COLO668 (cell line): ENCODE results near the gene DHRS11.

Experiments used
- DNase-seq: peaks from one replicate; lab custom pipeline; 2025; ENCODE audit not compliant: unreplicated experiment; lab: John Stamatoyannopoulos, UW

Gene DHRS11

DNA sequence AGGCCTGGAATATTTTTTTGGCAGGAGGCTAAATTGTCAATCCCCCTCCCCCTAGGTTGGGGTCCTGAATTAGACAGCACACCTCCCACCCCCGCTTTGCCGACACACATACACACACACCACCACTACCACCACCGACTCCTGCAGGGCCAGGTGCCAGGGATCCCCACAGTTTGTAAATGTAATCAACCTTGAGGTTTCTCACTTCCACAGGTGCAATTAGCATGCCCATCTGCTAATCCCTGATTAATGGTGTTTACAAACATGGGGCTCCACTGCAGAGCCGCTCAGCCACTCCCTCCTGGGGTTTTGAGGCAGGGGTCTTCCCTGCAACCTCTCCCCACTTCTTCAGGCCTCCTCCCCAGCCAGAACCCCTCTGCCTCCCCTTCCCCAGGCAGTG, 21.5 kb downstream of the DHRS11 start:
- DNase-seq: no peak

DNA sequence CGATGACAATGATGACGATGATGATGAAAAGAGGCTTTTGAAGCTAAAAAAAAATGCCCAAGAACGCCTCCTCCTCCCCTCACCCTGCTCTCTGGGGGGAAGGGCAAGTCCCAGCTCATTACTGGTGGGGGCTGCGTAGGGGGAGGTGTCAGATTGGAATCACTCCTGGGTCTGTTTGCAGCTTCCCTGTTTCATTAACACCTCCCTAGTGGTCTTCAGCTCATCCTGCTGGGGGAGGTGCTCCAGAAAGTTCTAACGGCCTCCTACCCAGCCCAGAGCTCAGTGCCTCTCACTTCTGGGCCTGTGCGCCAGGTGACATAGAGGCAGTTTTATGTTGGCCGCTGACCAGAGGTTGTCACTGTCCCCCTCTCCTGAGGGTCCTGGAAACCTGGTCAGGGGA, 22.4 kb downstream of the DHRS11 start:
- DNase-seq: no peak

DNA sequence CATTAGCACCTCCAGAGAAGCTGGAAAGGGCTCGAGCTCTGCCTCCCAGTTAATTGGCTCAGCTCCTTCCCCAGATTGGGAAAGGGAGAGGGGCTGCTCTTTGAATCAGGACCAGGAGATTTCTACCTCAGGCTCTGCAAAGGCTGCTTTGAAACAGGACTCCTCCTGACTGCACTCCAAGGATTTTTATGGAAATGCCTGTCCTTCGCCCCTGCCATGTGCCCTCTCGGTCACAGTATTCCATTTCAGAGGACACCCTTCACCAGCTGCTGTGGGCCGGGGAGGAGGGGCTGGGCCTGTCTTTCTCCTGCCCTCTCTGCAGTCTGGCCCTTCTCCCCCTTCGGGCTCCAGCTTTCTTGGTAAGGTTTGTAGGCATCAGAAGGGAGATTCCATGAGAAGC, 23.3 kb downstream of the DHRS11 start:
- no peak for DNase-seq

DNA sequence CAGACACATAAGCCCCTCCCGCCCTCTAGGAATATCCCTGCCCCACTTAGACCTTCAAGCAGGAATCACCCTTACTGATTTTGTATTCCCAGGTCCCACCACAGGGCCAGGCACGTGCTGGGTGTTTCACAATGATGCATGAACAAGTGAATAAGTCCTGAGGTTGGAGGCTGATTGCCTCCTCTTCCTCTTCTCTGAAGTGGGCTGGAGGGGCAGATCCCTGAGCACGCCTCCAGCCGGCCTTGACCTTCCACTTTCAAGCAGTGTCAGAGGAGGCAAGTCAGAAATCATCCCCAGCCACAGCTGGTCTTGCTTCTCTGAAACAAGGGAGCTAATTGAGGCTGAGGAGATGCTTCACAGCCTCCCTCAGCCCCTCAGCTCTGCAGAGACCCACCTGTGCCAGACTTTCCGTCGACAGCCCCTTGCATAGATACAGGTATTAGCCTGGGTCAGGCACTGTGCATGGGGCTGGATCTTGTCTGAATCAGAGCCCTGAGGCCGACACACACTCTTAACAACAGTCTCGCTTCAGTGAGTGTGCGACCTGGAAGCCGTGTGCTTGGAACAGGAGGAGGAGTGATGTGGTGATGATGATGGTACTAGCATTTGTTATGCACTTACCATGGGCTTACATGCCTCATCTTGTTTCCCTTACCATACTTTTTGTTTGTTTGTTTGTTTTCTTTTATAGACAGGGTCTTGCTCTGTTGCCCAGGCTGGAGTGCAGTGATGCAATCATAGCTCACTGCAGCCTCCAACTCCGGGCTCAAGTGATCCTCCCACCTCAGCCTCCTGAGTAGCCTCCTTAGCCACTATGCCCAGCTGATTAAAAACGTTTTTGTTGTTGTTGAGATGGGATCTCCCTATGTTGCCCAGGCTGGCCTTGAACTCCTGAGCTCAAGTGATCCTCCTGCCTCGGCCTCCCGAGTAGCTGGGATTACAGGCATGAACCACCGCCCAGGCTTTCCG, 24.7 kb downstream of the DHRS11 start:
- DNase-seq: no peak

DNA sequence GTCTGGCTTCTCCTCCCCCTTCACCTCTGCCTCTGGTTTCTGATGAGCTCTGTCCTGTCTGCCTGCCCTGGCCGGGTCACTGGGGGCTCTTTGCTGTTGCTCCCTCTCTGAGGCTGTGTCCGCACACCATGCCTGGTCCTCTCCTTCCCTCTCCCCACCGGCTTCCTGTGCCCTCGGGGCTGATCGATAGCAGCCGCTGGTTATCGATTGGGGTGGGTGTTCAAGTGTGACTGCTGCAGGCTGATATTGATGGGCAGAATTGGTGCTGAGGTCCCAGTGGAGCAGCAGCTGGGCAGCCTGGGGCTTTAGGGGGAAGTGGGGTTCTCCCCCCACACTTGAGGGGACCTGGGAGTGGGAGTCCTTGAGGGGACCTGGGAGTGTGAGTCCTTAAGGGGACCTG, 26.1 kb downstream of the DHRS11 start:
- DNase-seq: no peak

DNA sequence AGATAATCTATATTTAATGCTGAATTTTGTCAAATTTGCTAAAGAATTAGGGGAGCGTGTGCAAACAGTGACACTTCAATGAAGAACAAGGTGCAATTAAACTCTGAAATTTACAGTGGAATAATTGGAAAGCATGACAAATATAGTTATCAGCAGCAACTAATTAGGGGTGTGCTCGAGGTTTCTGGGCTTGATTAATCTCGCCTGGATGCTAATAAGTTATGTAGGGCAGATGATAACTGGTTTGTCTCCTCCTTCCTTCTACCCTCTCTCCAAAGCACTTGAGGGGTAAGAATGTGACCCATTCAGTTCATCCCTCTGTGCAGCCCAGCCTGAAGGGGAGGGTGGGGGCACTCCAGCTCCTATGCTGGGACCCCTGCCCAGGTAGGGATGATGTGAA, 31.6 kb downstream of the DHRS11 start:
- no peak for DNase-seq

DNA sequence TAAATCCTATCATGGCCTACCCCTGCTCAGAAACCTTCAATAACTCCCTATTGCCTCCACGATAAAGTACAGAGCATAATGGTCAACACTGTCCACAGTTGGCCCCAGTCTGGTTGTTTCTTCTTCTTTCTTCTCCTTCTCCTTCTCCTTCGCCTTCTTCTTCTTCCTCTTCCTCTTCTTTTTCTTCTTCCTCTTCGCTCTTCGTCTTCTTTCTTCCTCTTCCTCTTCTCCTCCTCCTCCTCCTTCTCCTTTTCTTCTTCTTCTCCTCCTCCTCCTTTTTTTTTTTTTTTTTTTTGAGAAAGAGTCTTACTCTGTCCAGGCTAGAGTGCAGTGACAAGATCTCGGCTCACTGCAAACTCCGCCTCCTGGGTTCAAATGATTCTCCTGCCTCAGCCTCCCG, 33.5 kb downstream of the DHRS11 start:
- DNase-seq: no peak

DNA sequence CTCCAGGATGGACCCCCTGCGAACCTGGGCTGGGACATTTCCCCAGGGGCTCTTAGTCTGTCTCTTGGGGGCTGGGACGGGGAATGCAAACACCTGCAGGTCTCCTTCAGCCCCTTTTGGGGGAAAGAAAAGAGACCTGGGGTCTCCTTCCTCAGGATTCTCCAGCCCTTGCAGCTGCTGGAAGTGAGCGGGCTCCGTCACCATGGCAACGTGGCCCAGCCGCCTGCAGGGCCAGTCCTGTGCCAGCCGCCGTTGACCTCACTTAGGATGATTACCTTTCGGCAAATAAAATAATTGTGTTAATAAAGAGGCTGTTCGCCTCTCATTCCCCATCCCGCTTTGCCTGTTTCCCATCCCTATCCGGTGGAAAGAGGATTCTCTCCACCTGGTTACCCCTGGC, 35.4 kb downstream of the DHRS11 start:
- DNase-seq: peak; percentile 44

DNA sequence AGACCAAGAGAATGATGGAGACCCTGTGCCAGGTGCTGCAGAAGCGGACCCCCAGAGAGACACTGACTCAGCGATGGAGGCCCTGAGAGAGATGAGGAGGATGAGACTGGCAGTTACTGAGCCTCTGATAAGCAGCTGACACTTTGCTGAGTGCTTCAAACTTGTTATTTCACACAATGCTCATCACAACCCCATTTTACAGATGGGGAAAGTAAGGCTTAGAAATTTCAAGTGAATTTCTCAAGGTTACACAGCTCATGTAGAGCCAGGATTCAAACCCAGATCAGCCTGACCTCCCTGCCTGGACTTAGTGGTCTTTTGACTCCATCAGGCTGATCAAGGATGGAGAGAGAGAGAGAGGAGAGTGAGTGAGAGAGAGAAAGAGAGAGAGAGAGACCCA, 36.9 kb downstream of the DHRS11 start:
- DNase-seq: no peak

DNA sequence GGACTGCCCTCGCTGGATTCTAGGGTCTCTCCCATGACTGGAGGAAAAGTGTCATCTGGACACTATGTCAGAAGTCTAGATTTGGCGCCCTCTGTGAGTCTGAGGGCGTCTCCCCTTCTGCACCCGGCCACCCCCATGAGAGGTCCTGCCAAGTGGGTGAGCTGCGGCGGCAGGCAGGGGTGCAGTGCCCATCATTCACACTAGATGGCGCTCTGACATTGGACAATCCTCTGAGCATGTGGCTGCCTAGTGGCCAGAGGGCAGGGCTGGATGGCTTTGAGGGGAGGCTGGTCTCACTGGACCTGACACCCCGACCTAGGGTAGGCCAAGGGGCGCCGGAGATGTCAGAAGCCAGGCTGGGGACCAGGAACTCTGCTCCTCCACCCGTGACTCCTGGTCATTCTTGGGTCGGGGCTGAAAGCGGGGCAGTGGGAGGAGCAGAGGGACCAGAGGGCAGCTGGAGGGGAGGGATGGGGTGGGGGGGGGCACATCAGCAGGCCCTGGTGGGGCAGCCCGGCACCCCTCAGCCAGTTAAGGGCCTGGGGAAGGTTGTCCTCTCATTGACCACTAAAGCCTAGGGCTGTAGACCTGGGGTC, 37.7 kb downstream of the DHRS11 start:
- DNase-seq: peak; percentile 46

DNA sequence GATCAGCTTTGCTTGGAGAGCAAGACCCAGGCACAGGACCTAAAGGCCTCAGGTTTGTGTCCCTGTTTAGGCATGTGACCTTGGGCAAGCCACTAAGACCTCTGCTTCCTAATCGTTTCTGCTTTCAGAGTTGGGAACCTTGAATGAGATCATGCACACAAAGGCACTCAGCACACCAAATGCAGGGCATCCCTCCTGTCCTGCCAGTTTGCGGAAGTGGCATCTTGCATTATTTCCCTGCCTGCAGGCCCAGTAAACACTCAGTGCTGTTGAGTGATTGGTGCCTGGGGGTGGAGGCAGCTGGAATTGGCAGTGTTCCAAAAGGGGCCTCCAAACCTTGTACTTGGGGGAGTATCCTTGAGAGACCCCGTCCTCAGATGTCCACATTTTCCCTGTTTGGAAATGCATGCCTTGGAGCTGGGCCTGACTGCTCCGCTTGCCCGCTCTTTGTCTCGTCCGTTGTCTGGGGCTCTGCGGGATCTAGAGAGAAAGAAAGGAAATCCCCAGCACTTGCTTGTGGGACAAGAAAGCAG, 38.4 kb downstream of the DHRS11 start:
- DNase-seq: no peak

DNA sequence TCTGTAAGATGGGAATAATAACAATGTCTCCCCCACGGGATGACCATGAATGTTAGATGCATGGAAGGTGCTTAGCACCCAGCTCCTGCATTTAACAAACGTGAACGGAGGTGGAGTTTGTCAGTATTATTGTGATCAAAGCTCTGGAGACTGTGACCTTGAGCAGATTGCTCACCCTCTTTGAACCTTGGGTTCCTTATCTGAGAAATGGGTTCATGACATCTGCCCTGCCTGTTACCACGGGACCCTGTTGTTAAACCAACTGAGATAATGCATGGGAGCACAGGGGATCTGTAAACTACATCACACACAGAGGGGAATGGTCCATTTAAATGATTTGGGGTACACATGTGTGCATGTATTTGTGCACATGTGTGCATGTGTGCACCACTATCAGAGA, 39.3 kb downstream of the DHRS11 start:
- no peak for DNase-seq

DNA sequence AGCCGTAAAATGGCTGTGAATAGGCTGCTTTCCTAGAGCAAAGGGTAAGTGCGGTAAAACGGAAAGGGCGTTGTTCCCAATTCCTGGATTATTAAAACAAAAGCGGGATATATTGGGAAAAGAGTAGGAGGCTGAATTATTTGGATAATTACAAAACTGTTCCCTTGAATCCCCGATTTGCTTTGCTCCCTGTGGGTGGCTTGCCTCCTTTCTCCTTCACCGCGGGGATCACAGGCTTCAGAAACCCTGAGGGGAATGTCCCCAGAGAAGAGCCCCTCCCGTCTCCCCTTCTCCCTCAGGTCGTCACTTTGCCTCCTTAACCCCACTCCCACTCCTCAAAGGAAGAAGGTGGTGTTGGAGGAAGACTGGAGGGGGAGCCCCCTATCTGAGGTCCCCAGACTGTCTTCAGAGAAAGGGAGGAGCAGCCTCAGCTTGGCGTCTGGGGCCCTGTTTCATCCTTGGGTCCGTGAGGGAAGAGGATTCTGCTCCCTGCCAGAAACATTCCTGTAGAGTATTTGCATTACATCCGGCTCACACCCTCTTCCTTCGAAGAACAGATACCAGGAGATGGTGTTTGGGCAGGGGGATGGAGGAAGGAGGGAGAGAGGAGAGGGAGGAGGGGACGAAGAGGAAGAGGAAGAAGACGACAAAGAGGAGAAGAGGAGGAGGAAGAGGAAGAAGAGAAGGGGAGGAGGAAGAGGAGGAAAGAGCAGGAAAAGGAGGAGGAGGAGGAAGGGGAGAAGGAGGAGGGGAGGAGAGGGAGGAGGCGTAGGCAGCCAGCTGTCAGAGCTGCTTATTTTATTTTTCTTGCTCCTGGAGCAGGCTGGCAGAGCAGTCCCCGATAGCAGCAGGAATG, 41.5 kb downstream of the DHRS11 start:
- DNase-seq: no peak

DNA sequence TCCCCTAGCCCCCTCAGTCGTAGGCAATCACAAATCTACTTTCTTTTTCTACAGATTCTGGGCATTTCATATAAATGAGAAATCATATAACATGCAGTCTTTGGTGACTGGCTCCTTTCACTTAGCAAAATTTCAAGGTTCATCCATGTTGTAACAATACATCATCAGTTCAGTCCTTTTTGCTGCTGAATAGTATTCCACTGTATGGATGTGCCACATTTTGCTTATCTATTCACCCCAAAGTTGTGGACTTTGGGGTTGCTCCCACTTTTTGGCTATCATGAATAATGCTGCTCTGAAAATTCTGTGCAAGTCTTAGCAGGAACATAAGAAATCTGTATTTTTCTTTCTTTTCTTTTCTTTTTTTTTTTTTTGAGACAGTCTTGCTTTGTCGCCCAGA, 48.7 kb downstream of the DHRS11 start:
- DNase-seq: no peak

DNA sequence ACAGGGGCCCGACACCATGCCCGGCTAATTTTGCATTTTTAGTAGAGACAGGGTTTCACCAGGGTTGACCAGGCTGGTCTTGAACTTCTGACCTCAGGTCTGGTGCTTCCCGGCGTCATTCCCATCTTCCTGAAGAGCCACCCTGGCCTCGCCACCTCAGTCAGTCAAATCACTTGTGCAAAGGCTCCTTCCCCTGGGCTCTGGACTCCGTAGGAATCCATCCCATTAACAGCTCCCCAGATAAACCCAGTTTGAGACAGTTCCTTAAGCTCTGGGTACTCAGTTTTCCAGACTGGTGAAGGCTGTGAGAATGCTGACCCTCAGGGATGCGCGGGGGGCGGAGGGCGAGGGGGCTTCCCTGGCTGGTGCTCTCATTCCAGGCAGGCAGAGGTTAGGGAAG, 49.2 kb downstream of the DHRS11 start:
- no peak for DNase-seq

DNA sequence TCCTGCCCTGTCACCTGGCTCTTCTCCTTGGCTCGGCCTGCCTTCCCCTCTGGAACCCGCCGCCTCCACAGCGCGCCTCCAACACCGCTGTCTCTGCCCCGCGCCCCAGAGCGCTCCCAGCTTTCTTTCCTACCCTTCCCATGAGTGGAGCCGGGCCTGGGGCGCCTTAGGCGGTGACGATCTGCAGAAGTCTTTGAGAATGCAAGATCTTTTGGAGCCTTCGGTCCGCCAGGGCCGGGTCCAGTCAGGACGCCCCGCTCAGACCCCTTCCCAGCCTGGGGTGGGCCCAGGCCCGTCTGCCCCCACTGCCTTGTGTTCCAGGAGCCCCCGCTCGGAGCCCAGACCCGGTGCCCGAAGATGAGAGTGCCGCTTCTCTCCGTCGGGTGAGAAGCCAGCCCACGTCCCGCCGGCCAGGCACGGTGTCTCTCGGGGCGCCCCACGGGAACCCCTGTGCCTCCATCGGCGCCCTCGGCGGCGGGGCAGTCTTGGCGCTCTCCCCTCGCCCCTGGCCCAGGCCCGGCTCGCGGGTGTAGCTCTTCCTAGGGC, 49.7 kb downstream of the DHRS11 start:
- DNase-seq: no peak

DNA sequence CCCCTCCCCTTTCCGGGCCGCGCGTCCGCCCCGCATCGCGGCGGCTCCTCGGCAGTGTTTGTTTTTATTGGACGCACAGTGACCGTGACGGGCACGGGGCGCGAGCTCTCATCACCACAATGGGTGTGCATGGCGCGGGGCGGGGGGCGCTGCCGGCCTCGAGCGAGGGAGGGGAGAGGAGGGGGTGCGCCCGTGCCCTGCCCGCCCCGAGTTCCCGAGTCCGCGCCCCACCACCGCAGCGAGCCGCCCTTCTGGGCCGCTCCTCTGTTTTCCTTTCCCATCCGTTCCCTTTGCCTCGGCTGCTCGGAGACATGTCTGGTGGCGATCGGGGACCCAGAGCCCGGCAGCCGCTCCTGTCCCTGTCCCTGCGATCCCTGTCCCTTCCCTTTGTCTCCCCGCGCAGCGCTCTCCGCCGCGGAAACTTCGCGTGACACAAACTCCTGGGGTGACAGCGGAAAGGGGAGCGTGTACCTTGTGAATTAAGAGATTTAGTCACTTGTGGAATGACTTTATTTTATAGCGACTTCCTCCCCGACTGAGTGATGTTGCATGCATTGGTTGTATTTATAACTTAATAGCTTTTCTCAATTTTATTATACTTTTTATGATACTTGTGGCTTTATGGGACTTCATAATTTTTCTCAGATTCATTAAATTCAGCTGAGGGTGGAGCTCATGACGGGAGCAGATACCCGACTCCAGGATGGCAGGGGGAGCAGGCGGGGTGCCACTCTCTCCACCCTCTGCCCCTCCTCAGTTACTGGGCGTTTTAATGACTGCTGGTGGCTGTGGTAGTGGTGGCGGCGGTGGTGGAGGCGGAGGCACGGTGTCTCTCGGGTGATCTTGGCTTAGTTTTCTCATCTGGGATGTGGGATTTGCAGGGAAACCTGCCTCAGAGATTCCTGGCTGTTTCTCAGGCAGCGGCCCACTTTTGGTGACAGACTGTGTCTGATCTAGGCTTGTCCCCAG, 50.5 kb downstream of the DHRS11 start:
- DNase-seq: peak; percentile 1

DNA sequence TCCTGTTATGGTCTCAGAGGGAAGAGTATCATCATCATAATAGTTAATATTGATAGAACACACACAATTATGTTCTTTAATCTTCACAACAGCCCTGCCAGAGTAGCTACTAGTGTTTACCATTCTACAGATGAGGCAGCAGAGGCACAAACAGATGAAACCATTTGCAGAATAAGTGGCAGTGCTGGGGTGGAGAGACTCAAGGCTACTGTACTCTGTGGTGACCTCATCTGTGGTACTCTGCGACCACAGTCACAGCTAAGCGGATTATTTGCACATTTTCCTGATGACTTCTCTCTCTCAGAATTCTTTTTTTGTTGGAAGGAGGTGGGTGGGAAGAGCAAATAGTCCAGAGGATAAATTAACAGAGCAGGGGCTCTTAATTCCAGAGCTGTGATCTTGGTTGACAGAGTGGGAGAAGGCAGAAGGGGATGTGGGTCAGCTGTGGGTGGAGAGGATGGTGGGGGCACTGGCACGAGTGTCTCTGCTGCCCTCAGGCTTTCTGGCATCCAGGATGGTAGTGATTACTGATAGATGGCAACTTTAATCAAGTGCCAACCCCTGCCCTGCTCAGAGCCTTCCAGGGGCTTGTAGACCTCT, 51.5 kb downstream of the DHRS11 start:
- DNase-seq: no peak

DNA sequence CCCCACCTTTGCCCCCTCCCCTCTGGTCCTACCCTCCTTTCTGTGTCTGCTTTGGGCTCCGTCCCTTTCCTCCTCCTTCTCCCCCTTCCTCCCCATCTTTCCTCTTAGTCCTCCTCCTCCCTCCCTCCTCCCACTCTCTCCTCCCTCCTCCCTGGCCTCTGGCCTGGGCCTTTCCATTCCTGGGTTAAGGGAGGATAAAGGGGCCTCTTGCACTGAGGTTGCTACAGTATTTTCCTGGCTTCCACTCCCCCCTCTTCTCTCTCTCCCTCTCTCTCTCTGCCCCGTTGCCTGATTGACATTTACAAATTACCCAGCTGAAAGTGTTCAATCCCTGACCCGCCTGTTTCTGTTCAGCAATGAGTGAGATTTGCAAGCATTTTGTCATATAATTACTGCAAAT, 53.7 kb downstream of the DHRS11 start:
- DNase-seq: no peak

DNA sequence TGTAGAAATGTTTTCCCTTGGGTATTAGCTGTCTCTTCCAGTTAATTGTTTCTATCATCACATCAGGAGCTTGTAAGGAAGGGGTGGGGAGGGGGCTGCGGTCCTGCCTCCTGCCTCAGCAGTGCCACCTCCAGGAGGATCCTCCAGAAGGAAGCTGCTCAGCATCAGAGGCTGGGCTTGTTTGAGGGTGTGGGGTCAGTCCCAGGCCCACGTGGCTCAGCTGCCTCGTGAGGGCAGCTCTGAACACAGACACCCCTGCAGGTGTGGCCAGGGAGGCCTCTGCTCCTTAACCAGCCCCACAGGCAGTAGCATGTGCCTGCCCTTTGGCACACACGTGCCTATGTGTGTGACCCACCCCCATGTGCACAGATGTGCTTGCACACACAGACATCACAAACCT, 56.0 kb downstream of the DHRS11 start:
- DNase-seq: no peak
